ENCODE data around the gene WASHC4.

- TF ChIP-seq FOXA1 (IDR thresholded peaks at IDR 0.05) (no peak), PKNOX1 (IDR thresholded peaks at IDR 0.05) (no peak), NFRKB (IDR thresholded peaks at IDR 0.05) (no peak), L3MBTL2 (conservative IDR thresholded peaks at IDR 0.05) (no peak), CTBP1 (IDR thresholded peaks at IDR 0.05; ENCODE audit: borderline replicate concordance) (no peak)
Measured at GRCh38 chr12:105166736-105167135, 59.2 kb downstream of the WASHC4 start.

All from HEK293T (cell line).